HG02763 (cell line): Measurements from ENCODE around the gene FOXE1.

ENCODE experiments used
- ATAC-seq: cut with Tn5 transposase; IDR thresholded peaks from one replicate; pipeline ENCODE4 v1.9.1; 2021; ENCODE audit warnings: mild to moderate bottlenecking, moderate library complexity; ENCODE audit not compliant: unreplicated experiment

The FOXE1 gene

GRCh38 chr9:97853056-97853843 lies at the start of gene FOXE1:
TSS of gene FOXE1 (plus strand) at chr9:97853226. CDS start at chr9:97853915, 689 bp downstream.
- no peak for ATAC-seq

GRCh38 chr9:97804059-97804365 lies 49.0 kb upstream of the FOXE1 start:
- no peak for ATAC-seq

- no peak for ATAC-seq
Observed at GRCh38 chr9:97806721-97807120, 46.3 kb upstream of the FOXE1 start.

GRCh38 chr9:97807681-97808080 lies 45.3 kb upstream of the FOXE1 start:
- no peak for ATAC-seq

- ATAC-seq = no peak
Observed at GRCh38 chr9:97808415-97808814, 44.6 kb upstream of the FOXE1 start.

- no peak for ATAC-seq
Observed at GRCh38 chr9:97808972-97809371, 44.1 kb upstream of the FOXE1 start.

GRCh38 chr9:97809666-97810344 lies 43.2 kb upstream of the FOXE1 start:
- no peak for ATAC-seq

GRCh38 chr9:97811533-97812246 lies 41.3 kb upstream of the FOXE1 start:
- ATAC-seq = no peak

- no peak for ATAC-seq
Observed at GRCh38 chr9:97812247-97812543, 40.8 kb upstream of the FOXE1 start.

GRCh38 chr9:97813072-97813471 lies 40.0 kb upstream of the FOXE1 start:
- no peak for ATAC-seq

GRCh38 chr9:97819735-97820134 lies 33.3 kb upstream of the FOXE1 start:
- ATAC-seq = no peak

- no peak for ATAC-seq
Observed at GRCh38 chr9:97820373-97820772, 32.7 kb upstream of the FOXE1 start.

GRCh38 chr9:97830884-97831829 lies 21.9 kb upstream of the FOXE1 start:
- ATAC-seq = no peak

GRCh38 chr9:97831843-97832636 lies 21.0 kb upstream of the FOXE1 start:
- ATAC-seq = no peak

GRCh38 chr9:97840521-97840920 lies 12.5 kb upstream of the FOXE1 start:
- no peak for ATAC-seq

GRCh38 chr9:97842960-97843359 lies 10.1 kb upstream of the FOXE1 start:
- no peak for ATAC-seq

- no peak for ATAC-seq
Observed at GRCh38 chr9:97845130-97845529, 7.9 kb upstream of the FOXE1 start.

GRCh38 chr9:97845763-97846162 lies 7.3 kb upstream of the FOXE1 start:
- no peak for ATAC-seq

GRCh38 chr9:97846347-97846746 lies 6.7 kb upstream of the FOXE1 start:
- no peak for ATAC-seq

- ATAC-seq = no peak
Observed at GRCh38 chr9:97847474-97848214, 5.4 kb upstream of the FOXE1 start.
